Tibial nerve (tissue), 4 donors: ENCODE measurements around the gene CKS1B. TPM values are rescaled to one million over a fixed set of nuclear protein-coding genes. Genes with fewer than 3 reads are reported as not detected.

ENCODE experiments used
- DNase-seq, 2 donors: peaks; one replicate each; pipeline ENCODE4 v3.0.0-alpha.2; 2019; ENCODE audit warnings: low spot score in 2 of 2
- H3K27ac ChIP-seq, 4 donors: fragments of 200-600 bp; sonication (generic) in 3 of 4; one replicate each; pipeline ENCODE4 v1.5.1; 2017 to 2019; ENCODE audit warnings: mild to moderate bottlenecking in 1 of 4
- H3K27me3 ChIP-seq, 2 donors: fragments of 200-600 bp; sonication (generic) in 1 of 2; one replicate each; pipeline versions ENCODE4 v1.5.1 to v1.6.0; 2017 to 2019
- H3K36me3 ChIP-seq, 3 donors: fragments of 200-600 bp; sonication (generic); one replicate each; pipeline ENCODE4 v1.5.1; 2018 to 2019
- H3K4me1 ChIP-seq, 4 donors: fragments of 200-600 bp; sonication (generic) in 3 of 4; one replicate each; pipeline ENCODE4 v1.5.1; 2017 to 2019
- H3K4me3 ChIP-seq, 4 donors: fragments of 200-600 bp; sonication (generic) in 3 of 4; one replicate each; pipeline ENCODE4 v1.5.1; 2017 to 2019; ENCODE audit warnings: mild to moderate bottlenecking in 1 of 4, moderate library complexity in 1 of 4
- H3K9me3 ChIP-seq, 4 donors: fragments of 200-600 bp; sonication (generic) in 3 of 4; one replicate each; pipeline ENCODE4 v1.5.1; 2017 to 2019
- CTCF ChIP-seq, 5 experiments: fragments of 200-600 bp in 3 of 5; fragments of 450-650 bp in 2 of 5; sonication (generic) in 3 of 5; IDR thresholded peaks; one replicate each; pipeline ENCODE4 v1.5.1; 2016 to 2019; ENCODE audit warnings: antibody characterized with exemption in 5 of 5, mild to moderate bottlenecking in 3 of 5, moderate library complexity in 2 of 5
- EP300 ChIP-seq, 2 donors: sonication (generic); formaldehyde crosslinking; IDR thresholded peaks; one replicate each; pipeline ENCODE4 v1.6.1; 2017; ENCODE audit warnings: antibody characterized with exemption in 2 of 2, mild to moderate bottlenecking in 1 of 2
- POLR2A ChIP-seq, 2 donors: fragments of 450-650 bp; IDR thresholded peaks; one replicate each; pipeline ENCODE4 v1.6.1; 2017; ENCODE audit warnings: antibody characterized with exemption in 2 of 2, mild to moderate bottlenecking in 2 of 2, moderate library complexity in 2 of 2
- WGBS, 2 donors: methylation state at CpG; one replicate each; pipeline ENCODE4 v1.1.5; 2018; 5-methylcytosine and 5-hydroxymethylcytosine counted together
- total RNA-seq, 4 donors: library from RNA; depleted of rRNA; stranded (reverse); fragments of >200 nt; gene quantifications; one replicate each; pipeline ENCODE4 v1.1.0, GENCODE V29; 2016

Gene CKS1B
- total RNA-seq, 4 donors from 2014 or later, result 35.2 to 40.5 (median 37.3) TPM

- Histone ChIP-seq H3K36me3 (peaks cover 0 to 28% (median 0%) of the 10 kb centered on the region in 3 donors), H3K27me3 (no peaks in the 10 kb centered on the region), H3K9me3 (no peaks in the 10 kb centered on the region), H3K27ac (peak overlapping the region; percentile 86 to 99 (median 97)), H3K4me3 (peak overlapping the region; percentile 34 to 56 (median 38)), H3K4me1 (peaks cover 0 to 61% (median 33%) of the 10 kb centered on the region in 4 donors)
- DNase-seq, result no peak
- TF ChIP-seq POLR2A (IDR thresholded peaks at IDR 0.05) (no peak), CTCF (IDR thresholded peaks at IDR 0.05) (no peak), EP300 (IDR thresholded peaks at IDR 0.05) (no peak)
- 42 to 49% methylated on average over 6 of the region's 6 CpGs for WGBS, 2 donors
Observed at GRCh38 chr1:155017946-155018316, 43.5 kb downstream of the CKS1B start.

GRCh38 chr1:155018617-155019348 is 44.3 kb downstream of the CKS1B start:
- Histone ChIP-seq H3K27ac (peak overlapping the region; percentile 86 to 99 (median 97)), H3K4me3 (no peak overlapping the region), H3K27me3 (no peaks in the 10 kb centered on the region), H3K36me3 (peaks cover 0 to 31% (median 0%) of the 10 kb centered on the region in 3 donors), H3K4me1 (peaks cover 0 to 53% (median 27%) of the 10 kb centered on the region in 4 donors), H3K9me3 (no peaks in the 10 kb centered on the region)
- no peak for DNase-seq
- WGBS, 2 donors, result 70 to 71% methylated on average over 8 of the region's 8 CpGs
- TF ChIP-seq CTCF (IDR thresholded peaks at IDR 0.05) (no peak), POLR2A (IDR thresholded peaks at IDR 0.05) (no peak), EP300 (IDR thresholded peaks at IDR 0.05) (no peak)

GRCh38 chr1:155019377-155020245 is 45.1 kb downstream of the CKS1B start:
- no peak for TF ChIP-seq CTCF (IDR thresholded peaks at IDR 0.05)
- TF ChIP-seq EP300 (IDR thresholded peaks at IDR 0.05), result no peak
- no peak for TF ChIP-seq POLR2A (IDR thresholded peaks at IDR 0.05)
- Histone ChIP-seq H3K27ac (peak overlapping the region in 2 of 4 donors; percentile 97 to 99), H3K9me3 (no peaks in the 10 kb centered on the region), H3K4me3 (no peak overlapping the region), H3K36me3 (peaks cover 0 to 28% (median 0%) of the 10 kb centered on the region in 3 donors), H3K4me1 (peaks cover 0 to 50% (median 24%) of the 10 kb centered on the region in 4 donors), H3K27me3 (no peaks in the 10 kb centered on the region)
- no peak for DNase-seq
- 67 to 71% methylated on average over 11 of the region's 11 CpGs for WGBS, 2 donors

DNA sequence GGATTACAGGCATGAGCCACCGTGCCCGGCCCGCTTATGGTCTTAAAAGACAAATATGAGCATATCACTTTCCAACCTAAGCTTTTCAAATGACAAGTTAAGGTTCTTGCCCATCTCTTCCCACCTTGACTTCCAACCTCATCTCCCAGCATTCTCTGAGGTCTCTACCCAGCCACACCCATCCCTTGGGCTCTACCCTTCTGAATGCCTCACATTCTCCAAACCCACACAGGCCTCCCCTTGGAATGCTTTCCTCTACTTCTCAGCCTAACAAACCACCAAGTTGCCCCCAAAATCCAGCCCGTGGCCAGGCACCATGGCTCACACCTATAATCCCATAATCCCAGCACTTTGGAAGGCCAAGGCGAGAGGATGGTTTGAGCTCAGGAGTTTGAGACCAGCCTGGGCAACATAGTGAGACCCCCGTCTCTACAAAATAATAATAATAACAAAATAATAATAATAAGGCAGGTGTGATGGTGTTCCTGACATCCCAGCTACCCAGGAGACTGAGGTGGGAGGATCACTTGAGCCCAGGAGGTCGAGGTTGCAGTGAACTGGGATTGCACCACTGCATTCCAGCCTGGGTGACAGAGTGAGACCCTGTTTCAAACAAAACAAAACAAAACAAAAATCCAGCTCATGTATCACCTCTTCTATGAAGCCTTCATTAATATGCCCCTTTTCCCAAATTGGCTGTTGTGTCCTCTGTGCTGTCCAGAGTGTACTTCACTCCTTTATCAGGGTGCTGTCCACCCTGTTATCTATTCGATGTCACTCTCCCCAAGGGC is 47.9 kb downstream of the CKS1B start:
- no peaks in the 10 kb centered on the region for H3K27me3 ChIP-seq
- H3K4me1 ChIP-seq, result peaks cover 0 to 35% (median 14%) of the 10 kb centered on the region in 4 donors
- H3K27ac ChIP-seq, result no peak overlapping the region
- no peak for TF ChIP-seq POLR2A (IDR thresholded peaks at IDR 0.05)
- no peak for TF ChIP-seq EP300 (IDR thresholded peaks at IDR 0.05)
- DNase-seq, result no peak
- peaks cover 0 to 7% (median 0%) of the 10 kb centered on the region in 3 donors for H3K36me3 ChIP-seq
- WGBS, 2 donors, result 83 to 85% methylated on average over 8 of the region's 8 CpGs
- no peaks in the 10 kb centered on the region for H3K9me3 ChIP-seq
- no peak overlapping the region for H3K4me3 ChIP-seq

GRCh38 chr1:155022927-155023236 is 48.4 kb downstream of the CKS1B start:
- TF ChIP-seq CTCF (IDR thresholded peaks at IDR 0.05), result no peak
- no peak for TF ChIP-seq POLR2A (IDR thresholded peaks at IDR 0.05)
- no peaks in the 10 kb centered on the region for H3K27me3 ChIP-seq
- no peaks in the 10 kb centered on the region for H3K9me3 ChIP-seq
- H3K4me1 ChIP-seq, result peaks cover 0 to 30% (median 10%) of the 10 kb centered on the region in 4 donors
- H3K36me3 ChIP-seq, result peaks cover 0 to 7% (median 0%) of the 10 kb centered on the region in 3 donors
- no peak overlapping the region for H3K4me3 ChIP-seq
- no peak overlapping the region for H3K27ac ChIP-seq
- no peak for DNase-seq
- 64 to 67% methylated on average over 4 of the region's 4 CpGs for WGBS, 2 donors
